Measurements from ENCODE around the gene CCDC197. TPM values are rescaled to one million over a fixed set of nuclear protein-coding genes. Genes with fewer than 3 reads are reported as not detected.
A peak's percentile ranks its signal among the peaks of the same experiment; 100 is the strongest.

CCDC197 gene
- total and polyA plus RNA-seq, 7 experiments from 2014 or later: not detected

DNA sequence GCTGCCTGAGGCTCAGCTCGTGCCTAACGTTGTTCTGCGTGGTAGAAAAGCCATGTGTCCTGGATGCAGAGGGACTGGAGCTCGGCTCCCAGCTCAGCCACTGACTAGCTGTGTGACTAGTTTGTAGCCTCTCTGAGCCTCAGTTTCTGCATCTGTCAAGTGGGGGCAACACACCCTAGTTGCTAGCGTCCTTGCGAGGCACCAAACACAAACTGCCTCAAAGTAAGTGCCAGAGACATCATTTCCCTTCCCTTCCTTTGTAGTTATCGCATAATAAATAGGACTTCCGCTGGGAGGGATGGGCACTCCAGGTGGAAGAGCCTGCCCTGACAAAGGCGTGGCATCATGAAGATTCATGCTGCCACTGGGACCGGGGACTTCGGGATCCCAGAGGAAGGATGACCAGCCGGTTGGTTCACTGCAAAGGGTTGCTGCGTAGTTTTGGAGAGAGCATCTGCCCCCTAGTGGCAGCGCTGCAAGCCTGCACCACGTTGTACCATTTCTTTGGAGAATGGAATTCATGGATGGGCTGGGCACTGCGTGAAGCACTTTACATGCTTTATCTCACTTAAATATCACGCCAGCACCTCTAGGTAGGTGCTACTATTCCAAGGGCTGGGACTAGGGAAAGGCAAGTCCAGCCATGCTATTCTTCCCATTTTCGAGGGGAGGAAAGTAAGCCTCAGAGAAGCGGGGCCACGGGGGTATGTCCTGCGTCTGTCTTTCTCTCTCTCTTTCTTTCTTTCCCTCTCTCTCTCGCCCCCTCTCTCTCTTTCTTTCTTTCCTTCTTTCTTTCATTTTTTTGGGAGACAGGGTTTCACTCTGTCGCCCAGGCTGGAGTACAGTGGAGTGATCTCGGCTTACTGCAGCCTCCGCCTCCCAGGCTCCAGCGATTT lies 4.6 kb downstream of the CCDC197 start:
- Mint-ChIP-seq H3K27ac (peak overlapping the region in 2 of 9 donors; percentile 38 to 78), H3K36me3 (no peaks in the 10 kb centered on the region), H3K4me3 (peak overlapping the region in 9 of 10 donors; percentile 23 to 57 (median 53)), H3K4me1 (peaks cover 2 to 45% (median 10%) of the 10 kb centered on the region in 7 donors), H3K27me3 (peaks cover 6 to 19% (median 8%) of the 10 kb centered on the region in 5 donors), H3K9me3 (peaks cover 0 to 2% (median 0%) of the 10 kb centered on the region in 11 donors)
- Histone ChIP-seq H3K27me3 (ENCODE audit: control insufficient read depth in 2 of 2, insufficient read depth in 2 of 2, low read length in 2 of 2) (no peaks in the 10 kb centered on the region), H3K36me3 (ENCODE audit: control insufficient read depth in 2 of 3, insufficient read depth in 3 of 3, low read length in 3 of 3) (no peaks in the 10 kb centered on the region), H3K4me3 (ENCODE audit: low read length) (no peak overlapping the region), H3K27ac (ENCODE audit: low read depth, low read length) (no peak overlapping the region), H3K9me3 (ENCODE audit: control insufficient read depth in 2 of 3, low read length in 3 of 3) (no peaks in the 10 kb centered on the region), H3K4me1 (ENCODE audit: control insufficient read depth in 2 of 2, insufficient read depth in 2 of 2, low read length in 2 of 2) (peaks cover 4 to 6% of the 10 kb centered on the region in 2 donors)
- DNase-seq (peak; percentile 28 to 63 (median 51)), ATAC-seq (peak; percentile 85)
- CTCF ChIA-PET: interaction anchor here (1.0 to 9.9 kb wide), 8 partner anchors 11 to 135 kb away, joined by 3 to 139 read pairs (median 8); no protein-coding TSS in a partner anchor
- POLR2A ChIA-PET: interaction anchor here (0.8 to 2.3 kb wide), 2 partner anchors 23 to 62 kb away, joined by 3 to 9 read pairs; no protein-coding TSS in a partner anchor
- intact Hi-C loops (cut with micrococcal nuclease): loop anchor here (1.0 to 5.0 kb wide), 6 partner anchors 23 to 62 kb away; no protein-coding TSS in a partner anchor

- no peaks in the 10 kb centered on the region for H3K9me3 ChIP-seq (ENCODE audit: control insufficient read depth in 2 of 3, low read length in 3 of 3)
- CTCF ChIA-PET: interaction anchor here (0.9 to 9.9 kb wide), 4 partner anchors 13 to 64 kb away, joined by 3 to 139 read pairs (median 8); no protein-coding TSS in a partner anchor
Observed at GRCh38 chr14:94003397-94003796, 6.3 kb downstream of the CCDC197 start.

GRCh38 chr14:94004015-94004414 lies 6.9 kb downstream of the CCDC197 start:
- Histone ChIP-seq H3K9me3 (ENCODE audit: control insufficient read depth in 2 of 3, low read length in 3 of 3) (no peaks in the 10 kb centered on the region), H3K4me3 (ENCODE audit: low read length) (no peak overlapping the region), H3K27ac (ENCODE audit: low read depth, low read length) (no peak overlapping the region), H3K36me3 (ENCODE audit: control insufficient read depth in 2 of 3, insufficient read depth in 3 of 3, low read length in 3 of 3) (no peaks in the 10 kb centered on the region), H3K27me3 (ENCODE audit: control insufficient read depth in 2 of 2, insufficient read depth in 2 of 2, low read length in 2 of 2) (no peaks in the 10 kb centered on the region), H3K4me1 (ENCODE audit: control insufficient read depth in 2 of 2, insufficient read depth in 2 of 2, low read length in 2 of 2) (peaks cover 6 to 10% of the 10 kb centered on the region in 2 donors)
- intact Hi-C loops (cut with micrococcal nuclease): loop anchor here in 1 of 2 donors (5.0 kb wide), 1 partner anchor 47 kb away; no protein-coding TSS in a partner anchor
- DNase-seq: no peak
- Mint-ChIP-seq H3K4me1 (peaks cover 5 to 44% (median 10%) of the 10 kb centered on the region in 7 donors), H3K9me3 (peaks cover 0 to 2% (median 0%) of the 10 kb centered on the region in 11 donors), H3K36me3 (no peaks in the 10 kb centered on the region), H3K27me3 (peaks cover 6 to 20% (median 8%) of the 10 kb centered on the region in 5 donors), H3K27ac (no peak overlapping the region), H3K4me3 (no peak overlapping the region)
- POLR2A ChIA-PET: no interaction called here
- ATAC-seq: no peak
- CTCF ChIA-PET: interaction anchor here (0.9 to 9.9 kb wide), 6 partner anchors 14 to 65 kb away, joined by 3 to 139 read pairs (median 4); no protein-coding TSS in a partner anchor

More at GRCh38 chr14:94003397-94003796, 6.3 kb downstream of the CCDC197 start:
- H3K4me3 Mint-ChIP-seq: no peak overlapping the region
- no peaks in the 10 kb centered on the region for H3K36me3 Mint-ChIP-seq
- Histone ChIP-seq H3K4me3 (ENCODE audit: low read length) (no peak overlapping the region), H3K27ac (ENCODE audit: low read depth, low read length) (no peak overlapping the region), H3K4me1 (ENCODE audit: control insufficient read depth in 2 of 2, insufficient read depth in 2 of 2, low read length in 2 of 2) (peaks cover 4 to 6% of the 10 kb centered on the region in 2 donors), H3K36me3 (ENCODE audit: control insufficient read depth in 2 of 3, insufficient read depth in 3 of 3, low read length in 3 of 3) (no peaks in the 10 kb centered on the region), H3K27me3 (ENCODE audit: control insufficient read depth in 2 of 2, insufficient read depth in 2 of 2, low read length in 2 of 2) (no peaks in the 10 kb centered on the region)
- H3K9me3 Mint-ChIP-seq: peaks cover 0 to 2% (median 0%) of the 10 kb centered on the region in 11 donors
- ATAC-seq: no peak
- DNase-seq: no peak
- H3K27ac Mint-ChIP-seq: no peak overlapping the region
- intact Hi-C loops (cut with micrococcal nuclease): loop anchor here in 1 of 2 donors (5.0 kb wide), 1 partner anchor 46 kb away; no protein-coding TSS in a partner anchor
- peaks cover 6 to 20% (median 8%) of the 10 kb centered on the region in 5 donors for H3K27me3 Mint-ChIP-seq
- POLR2A ChIA-PET: no interaction called here
- peaks cover 5 to 40% (median 10%) of the 10 kb centered on the region in 7 donors for H3K4me1 Mint-ChIP-seq

- ATAC-seq: no peak
- no peaks in the 10 kb centered on the region for H3K27me3 ChIP-seq (ENCODE audit: control insufficient read depth in 2 of 2, insufficient read depth in 2 of 2, low read length in 2 of 2)
- H3K4me1 Mint-ChIP-seq: peaks cover 5 to 50% (median 22%) of the 10 kb centered on the region in 7 donors
- DNase-seq: no peak
- POLR2A ChIA-PET: interaction anchor here (0.6 kb wide), 1 partner anchor 8 kb away, joined by 3 read pairs; no protein-coding TSS in a partner anchor
- H3K36me3 ChIP-seq (ENCODE audit: control insufficient read depth in 2 of 3, insufficient read depth in 3 of 3, low read length in 3 of 3): no peaks in the 10 kb centered on the region
- no peak overlapping the region for H3K27ac Mint-ChIP-seq
- H3K4me3 Mint-ChIP-seq: no peak overlapping the region
- no peak overlapping the region for H3K4me3 ChIP-seq (ENCODE audit: low read length)
- H3K9me3 Mint-ChIP-seq: peaks cover 0 to 2% (median 0%) of the 10 kb centered on the region in 11 donors
- no peak overlapping the region for H3K27ac ChIP-seq (ENCODE audit: low read depth, low read length)
- CTCF ChIA-PET: interaction anchor here (0.6 to 9.9 kb wide), 8 partner anchors 9 to 176 kb away, joined by 3 to 139 read pairs (median 4); no protein-coding TSS in a partner anchor
- H3K9me3 ChIP-seq (ENCODE audit: control insufficient read depth in 2 of 3, low read length in 3 of 3): no peaks in the 10 kb centered on the region
- H3K36me3 Mint-ChIP-seq: peaks cover 0 to 2% (median 0%) of the 10 kb centered on the region in 5 donors
- peaks cover 6 to 10% of the 10 kb centered on the region in 2 donors for H3K4me1 ChIP-seq (ENCODE audit: control insufficient read depth in 2 of 2, insufficient read depth in 2 of 2, low read length in 2 of 2)
- intact Hi-C loops (cut with micrococcal nuclease): loop anchor here in 1 of 2 donors (1.0 kb wide), 1 partner anchor 66 kb away; no protein-coding TSS in a partner anchor
- H3K27me3 Mint-ChIP-seq: peaks cover 6 to 20% (median 8%) of the 10 kb centered on the region in 5 donors
Observed at GRCh38 chr14:94005324-94006073, 8.4 kb downstream of the CCDC197 start.

- ATAC-seq: no peak
- Histone ChIP-seq H3K4me3 (ENCODE audit: low read length) (no peak overlapping the region), H3K36me3 (ENCODE audit: control insufficient read depth in 2 of 3, insufficient read depth in 3 of 3, low read length in 3 of 3) (no peaks in the 10 kb centered on the region), H3K4me1 (ENCODE audit: control insufficient read depth in 2 of 2, insufficient read depth in 2 of 2, low read length in 2 of 2) (peaks cover 15 to 17% of the 10 kb centered on the region in 2 donors), H3K27ac (ENCODE audit: low read depth, low read length) (no peak overlapping the region), H3K9me3 (ENCODE audit: control insufficient read depth in 2 of 3, low read length in 3 of 3) (no peaks in the 10 kb centered on the region), H3K27me3 (ENCODE audit: control insufficient read depth in 2 of 2, insufficient read depth in 2 of 2, low read length in 2 of 2) (no peaks in the 10 kb centered on the region)
- ChIA-PET CTCF (interaction anchor here (0.6 to 1.7 kb wide), 2 partner anchors 68 to 425 kb away, joined by 5 to 6 read pairs; no protein-coding TSS in a partner anchor), POLR2A (no interaction called here)
- peaks cover 0 to 2% (median 0%) of the 10 kb centered on the region in 11 donors for H3K9me3 Mint-ChIP-seq
- H3K4me3 Mint-ChIP-seq: no peak overlapping the region
- H3K27me3 Mint-ChIP-seq: peaks cover 6 to 19% (median 8%) of the 10 kb centered on the region in 5 donors
- H3K4me1 Mint-ChIP-seq: peaks cover 13 to 60% (median 33%) of the 10 kb centered on the region in 7 donors
- H3K36me3 Mint-ChIP-seq: peaks cover 0 to 2% (median 0%) of the 10 kb centered on the region in 5 donors
- intact Hi-C loops (cut with micrococcal nuclease): no loop called here
- H3K27ac Mint-ChIP-seq: peak overlapping the region in 1 of 9 donors; percentile 68
- DNase-seq: no peak
Observed at GRCh38 chr14:94008234-94008633, 11.1 kb downstream of the CCDC197 start.

- Histone ChIP-seq H3K27ac (ENCODE audit: low read depth, low read length) (no peak overlapping the region), H3K4me3 (ENCODE audit: low read length) (no peak overlapping the region), H3K36me3 (ENCODE audit: control insufficient read depth in 2 of 3, insufficient read depth in 3 of 3, low read length in 3 of 3) (no peaks in the 10 kb centered on the region), H3K27me3 (ENCODE audit: control insufficient read depth in 2 of 2, insufficient read depth in 2 of 2, low read length in 2 of 2) (no peaks in the 10 kb centered on the region), H3K9me3 (ENCODE audit: control insufficient read depth in 2 of 3, low read length in 3 of 3) (no peaks in the 10 kb centered on the region), H3K4me1 (ENCODE audit: control insufficient read depth in 2 of 2, insufficient read depth in 2 of 2, low read length in 2 of 2) (peaks cover 15 to 17% of the 10 kb centered on the region in 2 donors)
- intact Hi-C loops (cut with micrococcal nuclease): no loop called here
- POLR2A ChIA-PET: no interaction called here
- Mint-ChIP-seq H3K36me3 (peaks cover 0 to 2% (median 0%) of the 10 kb centered on the region in 5 donors), H3K27me3 (peaks cover 5 to 12% (median 6%) of the 10 kb centered on the region in 5 donors), H3K4me1 (peaks cover 13 to 62% (median 36%) of the 10 kb centered on the region in 7 donors), H3K4me3 (peak overlapping the region in 2 of 10 donors; percentile 14 to 59), H3K9me3 (no peaks in the 10 kb centered on the region), H3K27ac (peak overlapping the region in 3 of 9 donors; percentile 23 to 81 (median 75))
- CTCF ChIA-PET: interaction anchor here (1.7 kb wide), 1 partner anchor 70 kb away, joined by 5 read pairs; no protein-coding TSS in a partner anchor
- DNase-seq (no peak), ATAC-seq (no peak)
Observed at GRCh38 chr14:94009767-94010166, 12.7 kb downstream of the CCDC197 start.
